GM21717 (cell line): ENCODE results near the gene FRRS1L.

ENCODE experiments used
- ATAC-seq: cut with Tn5 transposase; IDR thresholded peaks from one replicate; pipeline ENCODE4 v1.9.1; 2021; ENCODE audit warnings: mild to moderate bottlenecking, moderate library complexity; ENCODE audit not compliant: unreplicated experiment

The FRRS1L gene

GRCh38 chr9:109082091-109082620 lies 84.9 kb downstream of the FRRS1L start:
- ATAC-seq, result no peak
